HFFc6 (cell line): Measurements from ENCODE around the gene EIF3M. TPM values are rescaled to one million over a fixed set of nuclear protein-coding genes. Genes with fewer than 3 reads are reported as not detected.

ENCODE experiments used
- DNase-seq: peaks from one replicate; pipeline ENCODE4 v3.0.0-alpha.2; 2018
- H3K27ac Mint-ChIP-seq: 2 replicates; pipeline ENCODE4 v1.8.0; 2020; ENCODE audit warnings: mild to moderate bottlenecking, mixed read lengths
- H3K27me3 Mint-ChIP-seq: 2 replicates; pipeline ENCODE4 v1.8.0; 2021; ENCODE audit warnings: mild to moderate bottlenecking, moderate library complexity, mixed read lengths; ENCODE audit not compliant: insufficient read depth
- H3K36me3 Mint-ChIP-seq: 2 replicates; pipeline ENCODE4 v1.8.0; 2021; ENCODE audit warnings: low read depth, mixed read lengths
- H3K4me1 Mint-ChIP-seq: 2 replicates; pipeline ENCODE4 v1.8.0; 2020; ENCODE audit warnings: low read depth, mixed read lengths
- H3K4me3 Mint-ChIP-seq: 2 replicates; pipeline ENCODE4 v1.8.0; 2020; ENCODE audit warnings: mild to moderate bottlenecking, moderate library complexity, mixed read lengths
- H3K9me3 Mint-ChIP-seq: 2 replicates; pipeline ENCODE4 v1.8.0; 2020; ENCODE audit warnings: mild to moderate bottlenecking, mixed read lengths
- CTCF ChIP-seq: fragments of 200-600 bp; sonication (generic); IDR thresholded peaks from 2 replicates; pipeline ENCODE4 v1.5.0; 2021; ENCODE audit warnings: antibody characterized with exemption, mild to moderate bottlenecking
- total RNA-seq, 6 experiments: library from RNA; stranded (reverse); fragmentation: NEBNext Ultra II Directional; extraction: Animal tissue kit (Norgen Biotek cat#: 25700); gene quantifications; 2 replicates in 1 of 6; 3 replicates in 5 of 6; pipeline ENCODE4 v1.2.3, GENCODE V29; 2021

The EIF3M gene
- total RNA-seq, 6 experiments from 2014 or later = 250 to 290 (median 271) TPM

- peaks cover 7% of the 10 kb centered on the region; the same call in 1 of the 2 replicates for H3K4me1 Mint-ChIP-seq
- no peak overlapping the region for H3K27ac Mint-ChIP-seq
- DNase-seq = no peak
- no peak for TF ChIP-seq CTCF
- no peak overlapping the region for H3K4me3 Mint-ChIP-seq
- no peaks in the 10 kb centered on the region for H3K36me3 Mint-ChIP-seq
- peaks cover 10% of the 10 kb centered on the region for H3K27me3 Mint-ChIP-seq
- no peaks in the 10 kb centered on the region for H3K9me3 Mint-ChIP-seq
Observed at GRCh38 chr11:32575070-32575469, 8.6 kb upstream of the EIF3M start.

DNA sequence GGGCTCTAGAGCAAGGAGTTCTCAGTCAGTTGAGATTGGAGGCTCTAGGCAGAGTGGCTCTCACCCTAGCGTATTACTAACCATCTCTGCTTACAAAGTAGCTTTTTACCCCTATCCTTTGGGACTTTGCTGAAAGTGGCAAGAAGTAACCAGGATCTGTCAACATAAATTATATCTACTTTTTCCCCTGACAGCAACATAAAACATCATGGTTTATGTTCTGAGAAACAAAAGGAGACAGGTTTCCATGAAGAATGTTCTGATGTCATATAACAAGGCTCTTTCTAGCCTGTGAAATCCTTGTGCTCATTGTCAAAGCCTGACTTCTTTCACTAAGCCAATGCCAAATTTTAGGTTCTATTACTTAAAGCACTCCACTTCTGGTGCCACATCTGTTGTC, 7.2 kb upstream of the EIF3M start:
- H3K4me3 Mint-ChIP-seq = no peak overlapping the region
- peaks cover 7% of the 10 kb centered on the region for H3K27me3 Mint-ChIP-seq

DNA sequence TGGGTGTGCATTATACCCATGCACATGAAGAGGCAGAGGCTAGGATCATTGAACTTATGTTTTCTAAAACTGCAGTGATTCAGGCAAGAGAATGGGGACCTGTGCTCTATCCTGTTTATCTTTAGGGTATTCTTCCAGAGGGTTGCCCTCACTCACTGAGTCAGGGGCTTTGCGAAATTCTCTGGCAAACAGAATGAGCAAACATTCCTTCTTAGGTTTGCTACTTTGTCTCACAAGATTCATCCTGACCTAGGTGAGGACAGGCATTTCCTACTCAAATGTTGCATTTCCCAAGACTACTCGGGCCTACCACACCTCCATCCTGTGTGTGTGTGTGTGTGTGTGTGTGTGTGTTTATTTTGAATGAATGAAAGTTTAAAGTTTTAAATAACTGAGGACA, 2.7 kb upstream of the EIF3M start:
- no peak for DNase-seq

More for the DNA sequence above, 7.2 kb upstream of the EIF3M start:
- H3K36me3 Mint-ChIP-seq = no peaks in the 10 kb centered on the region
- no peaks in the 10 kb centered on the region for H3K9me3 Mint-ChIP-seq
- no peak for TF ChIP-seq CTCF
- no peak for DNase-seq
- H3K27ac Mint-ChIP-seq = no peak overlapping the region
- peaks cover under 1% of the 10 kb centered on the region; the same call in 1 of the 2 replicates for H3K4me1 Mint-ChIP-seq

GRCh38 chr11:32581556-32581955, 2.1 kb upstream of the EIF3M start:
- TF ChIP-seq CTCF = no peak
- no peak overlapping the region for H3K4me3 Mint-ChIP-seq
- peaks cover 19% of the 10 kb centered on the region for H3K4me1 Mint-ChIP-seq
- H3K36me3 Mint-ChIP-seq = peaks cover 18% of the 10 kb centered on the region
- H3K9me3 Mint-ChIP-seq = peaks cover 4% of the 10 kb centered on the region; the same call in 1 of the 2 replicates
- no peak overlapping the region for H3K27ac Mint-ChIP-seq
- peaks cover 4% of the 10 kb centered on the region; the same call in 1 of the 2 replicates for H3K27me3 Mint-ChIP-seq
- no peak for DNase-seq

More for the DNA sequence above, 2.7 kb upstream of the EIF3M start:
- H3K27ac Mint-ChIP-seq = no peak overlapping the region
- H3K4me1 Mint-ChIP-seq = peaks cover 14% of the 10 kb centered on the region
- no peak overlapping the region for H3K4me3 Mint-ChIP-seq
- TF ChIP-seq CTCF = no peak
- H3K9me3 Mint-ChIP-seq = peaks cover 4% of the 10 kb centered on the region; the same call in 1 of the 2 replicates
- H3K27me3 Mint-ChIP-seq = peaks cover 4% of the 10 kb centered on the region; the same call in 1 of the 2 replicates
- peaks cover 17% of the 10 kb centered on the region; the same call in 1 of the 2 replicates for H3K36me3 Mint-ChIP-seq

- Mint-ChIP-seq H3K36me3 (peaks cover 29% of the 10 kb centered on the region), H3K27me3 (peaks cover 4% of the 10 kb centered on the region; the same call in 1 of the 2 replicates), H3K27ac (peak overlapping the region; percentile 96), H3K4me3 (peak overlapping the region; percentile 99), H3K9me3 (peaks cover 4% of the 10 kb centered on the region; the same call in 1 of the 2 replicates), H3K4me1 (peaks cover 25% of the 10 kb centered on the region)
- DNase-seq = no peak
- TF ChIP-seq CTCF = no peak
Observed at GRCh38 chr11:32584921-32585320, 1.3 kb downstream of the EIF3M start.
